Spleen (tissue), 7 donors: ENCODE results near the gene TXNDC2.

Experiments
- CTCF ChIP-seq, 11 experiments: fragments of 200-600 bp in 7 of 11; fragments of 450-650 bp in 4 of 11; sonication (generic) in 4 of 11; IDR thresholded peaks in 8 of 11; conservative IDR thresholded peaks in 3 of 11; 1 replicate in 7 of 11; 2 replicates in 4 of 11; pipeline versions ENCODE4 v1.4.0 to v1.8.0; 2016 to 2021; ENCODE audit warnings: antibody characterized with exemption in 11 of 11, inconsistent platforms in 4 of 11, mild to moderate bottlenecking in 1 of 11
- POLR2A ChIP-seq, 3 donors: fragments of 450-650 bp; IDR thresholded peaks; one replicate each; pipeline ENCODE4 v1.5.1; 2017; ENCODE audit warnings: antibody characterized with exemption in 3 of 3, mild to moderate bottlenecking in 1 of 3
- donor health status: DM: no; HTN: no; CAD: no; lungs with moderate emphysema.
- donor health status: DM: no; HTN: no; CAD: no.
- donor health status: DM: no; HTN: no; CAD: no.

- TF ChIP-seq POLR2A (IDR thresholded peaks at IDR 0.05) (no peak), CTCF (IDR thresholded peaks at IDR 0.05 in 8 of 11, conservative IDR thresholded peaks at IDR 0.05 in 3 of 11) (no peak)
These were observed at the start of gene TXNDC2 for GRCh38 chr18:9885170-9886004.
